ENCODE data around the gene HTRA1. TPM values are rescaled to one million over a fixed set of nuclear protein-coding genes. Genes with fewer than 3 reads are reported as not detected.

HTRA1 gene
- total RNA-seq, 4 donors from 2014 or later, result 14.2 to 23.2 (median 17.2) TPM

- no peak for DNase-seq
- H3K4me1 ChIP-seq, result peaks cover 0 to 7% of the 10 kb centered on the region in 2 donors
- in situ Hi-C loops (cut with MboI; ENCODE audit: low sequenced_read_pairs in 4 of 4) (loop anchor here (10.0 to 25.0 kb wide), 5 partner anchors 106 to 266 kb away; partner anchors contain the start of gene ARMS2 (in 1 of the 4)), intact Hi-C loops (cut with DNase I; ENCODE audit: low total_unique reads) (loop anchor here (10.0 kb wide), 1 partner anchor 96 kb away; the partner anchor contains the start of gene HTRA1)
- no peak for TF ChIP-seq CTCF (IDR thresholded peaks at IDR 0.05 in 4 of 5, conservative IDR thresholded peaks at IDR 0.05 in 1 of 5)
- TF ChIP-seq POLR2A (IDR thresholded peaks at IDR 0.05), result no peak
- no peak for ATAC-seq
- H3K27me3 ChIP-seq, result peaks cover 0 to 5% (median 2%) of the 10 kb centered on the region in 3 donors
- no peak overlapping the region for H3K27ac ChIP-seq
- H3K36me3 ChIP-seq, result no peaks in the 10 kb centered on the region
- no peaks in the 10 kb centered on the region for H3K9me3 ChIP-seq
- no peak overlapping the region for H3K4me3 ChIP-seq
Measured at GRCh38 chr10:122561212-122561611, 99.9 kb downstream of the HTRA1 start.

- in situ Hi-C loops (cut with MboI; ENCODE audit: low sequenced_read_pairs in 4 of 4) (loop anchor here (10.0 to 25.0 kb wide), 5 partner anchors 107 to 267 kb away; partner anchors contain the start of gene ARMS2 (in 1 of the 4)), intact Hi-C loops (cut with DNase I; ENCODE audit: low total_unique reads) (loop anchor here (10.0 kb wide), 1 partner anchor 97 kb away; the partner anchor contains the start of gene HTRA1)
- Histone ChIP-seq H3K36me3 (no peaks in the 10 kb centered on the region), H3K4me1 (peaks cover 0 to 7% of the 10 kb centered on the region in 2 donors), H3K27me3 (peaks cover 0 to 5% (median 2%) of the 10 kb centered on the region in 3 donors), H3K27ac (no peak overlapping the region), H3K9me3 (no peaks in the 10 kb centered on the region), H3K4me3 (no peak overlapping the region)
- TF ChIP-seq CTCF (IDR thresholded peaks at IDR 0.05 in 4 of 5, conservative IDR thresholded peaks at IDR 0.05 in 1 of 5) (no peak), POLR2A (IDR thresholded peaks at IDR 0.05) (no peak)
- no peak for ATAC-seq
- no peak for DNase-seq
Measured at GRCh38 chr10:122561792-122562191, 100.4 kb downstream of the HTRA1 start.

Small RNA genes lying within 50 kb of the gene (microRNA-seq; reads per million reads assigned to microRNA genes)
- 0 to 2.4 reads per million in 2 donors for gene MIR3941 (ENCODE audit: borderline replicate concordance in 2 of 2)

Other genes starting within 250 kb of the HTRA1 start
- gene BTBD16, start 190.3 kb upstream of the HTRA1 start, total RNA-seq, result under 1 TPM in 2 of 4 donors, not detected in 2; 0.46 to 0.55 TPM
- gene PLEKHA1, start 86.8 kb upstream of the HTRA1 start, total RNA-seq, result 10 to 100 TPM; 33.7 to 54.0 (median 37.8) TPM
- gene ARMS2, start 6.9 kb upstream of the HTRA1 start, total RNA-seq, result not detected
- gene DMBT1, start 99.2 kb downstream of the HTRA1 start, total RNA-seq, result under 1 TPM in 1 of 4 donors, not detected in 3; 0.32 TPM
- gene C10orf120, start 238.3 kb downstream of the HTRA1 start, total RNA-seq, result not detected